Measurements from ENCODE around the gene PON3. TPM values are rescaled to one million over a fixed set of nuclear protein-coding genes. Genes with fewer than 3 reads are reported as not detected.

Gene PON3
- total RNA-seq (not detected), polyA plus RNA-seq (not detected), total RNA-seq (0 reads per million in 6 experiments)

DNA sequence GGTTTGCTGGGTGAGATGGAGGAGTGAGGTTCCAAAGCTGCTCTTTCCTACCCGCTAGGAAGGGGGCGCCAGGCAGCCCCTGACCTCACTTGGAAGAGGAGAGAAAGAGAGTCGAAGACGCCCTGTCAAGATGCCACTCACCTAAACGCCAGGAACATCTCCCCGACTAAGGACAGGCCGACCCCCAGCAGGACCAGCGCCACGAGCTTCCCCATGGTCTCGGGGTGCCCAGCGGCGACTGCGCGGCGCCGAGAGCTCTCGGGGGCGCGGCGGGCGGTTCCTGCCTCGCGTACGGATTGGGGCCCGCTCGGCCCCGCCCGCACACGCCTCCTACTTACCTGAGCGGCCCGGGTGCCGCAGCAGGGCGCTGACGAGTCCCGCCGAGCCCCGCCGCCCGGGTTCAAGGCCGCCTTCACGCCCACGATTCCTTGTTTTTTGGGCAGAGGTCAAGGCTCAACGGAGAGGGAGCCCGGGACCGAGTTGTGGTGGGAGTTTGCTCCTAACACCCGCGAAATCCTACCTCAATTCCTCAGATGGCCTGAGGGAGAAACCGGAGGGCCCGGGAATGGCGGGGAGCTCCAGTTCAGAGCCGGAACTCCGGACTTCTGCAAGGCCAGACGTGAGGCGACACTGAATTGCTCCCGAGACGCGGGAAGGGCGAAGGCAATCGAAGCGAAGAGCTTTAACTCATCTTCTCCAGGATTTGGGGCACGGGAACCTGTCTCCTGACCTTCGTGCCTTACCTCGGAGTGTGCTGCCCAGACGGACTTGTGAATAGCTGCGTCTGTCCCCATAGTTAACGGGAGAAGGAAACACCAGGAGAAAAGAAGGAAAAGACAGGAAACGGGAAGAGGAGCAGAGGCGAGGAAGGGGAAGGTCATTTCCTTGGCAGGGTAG is at the start of gene PON3:
PON3 (minus strand) TSS at position 240 of the 897 bp plus-strand sequence; CDS start at position 215, 25 bp downstream.
- Mint-ChIP-seq H3K27ac (peak within 1 kb of the TSS in 1 of 10 donors; percentile 14), H3K4me3 (peak within 1 kb of the TSS; percentile 55 to 89 (median 70)), H3K36me3 (no peaks in the 10 kb centered on the region), H3K9me3 (no peaks in the 10 kb centered on the region), H3K27me3 (peaks cover 17 to 65% (median 40%) of the 10 kb centered on the region in 5 donors), H3K4me1 (peaks cover 0 to 8% (median 2%) of the 10 kb centered on the region in 4 donors)
- DNase-seq (peak in 6 of 10 donors; percentile 4 to 26 (median 24)), ATAC-seq (peak; percentile 85 to 98)
- POLR2A ChIA-PET, result no interaction called here

DNA sequence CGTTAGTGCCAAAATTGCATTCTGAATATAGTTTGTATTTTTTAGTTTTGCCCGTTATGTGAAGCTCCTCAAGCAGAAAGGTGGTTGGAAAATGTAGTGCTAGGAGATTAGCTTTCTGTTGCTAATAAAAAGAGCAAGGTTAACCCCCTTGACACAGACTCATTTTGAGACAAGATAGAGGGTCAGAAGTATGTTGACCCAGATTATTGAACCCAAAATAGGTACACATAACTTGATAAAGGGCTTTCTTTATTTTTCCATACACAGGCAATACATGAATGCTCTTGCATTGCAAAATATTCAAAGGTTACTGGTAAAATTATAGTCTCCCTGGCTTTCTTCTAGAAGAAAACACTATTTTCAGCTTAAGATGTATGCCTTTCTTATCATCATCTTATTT is 48.6 kb upstream of the PON3 start:
- no peak overlapping the region for H3K4me3 Mint-ChIP-seq
- H3K27me3 Mint-ChIP-seq, result peaks cover 0 to 8% (median 0%) of the 10 kb centered on the region in 5 donors
- H3K27ac Mint-ChIP-seq, result no peak overlapping the region
- no peaks in the 10 kb centered on the region for H3K36me3 Mint-ChIP-seq
- POLR2A ChIA-PET, result no interaction called here
- no peaks in the 10 kb centered on the region for H3K4me1 Mint-ChIP-seq
- no peaks in the 10 kb centered on the region for H3K9me3 Mint-ChIP-seq
- DNase-seq, result no peak
- ATAC-seq, result no peak

DNA sequence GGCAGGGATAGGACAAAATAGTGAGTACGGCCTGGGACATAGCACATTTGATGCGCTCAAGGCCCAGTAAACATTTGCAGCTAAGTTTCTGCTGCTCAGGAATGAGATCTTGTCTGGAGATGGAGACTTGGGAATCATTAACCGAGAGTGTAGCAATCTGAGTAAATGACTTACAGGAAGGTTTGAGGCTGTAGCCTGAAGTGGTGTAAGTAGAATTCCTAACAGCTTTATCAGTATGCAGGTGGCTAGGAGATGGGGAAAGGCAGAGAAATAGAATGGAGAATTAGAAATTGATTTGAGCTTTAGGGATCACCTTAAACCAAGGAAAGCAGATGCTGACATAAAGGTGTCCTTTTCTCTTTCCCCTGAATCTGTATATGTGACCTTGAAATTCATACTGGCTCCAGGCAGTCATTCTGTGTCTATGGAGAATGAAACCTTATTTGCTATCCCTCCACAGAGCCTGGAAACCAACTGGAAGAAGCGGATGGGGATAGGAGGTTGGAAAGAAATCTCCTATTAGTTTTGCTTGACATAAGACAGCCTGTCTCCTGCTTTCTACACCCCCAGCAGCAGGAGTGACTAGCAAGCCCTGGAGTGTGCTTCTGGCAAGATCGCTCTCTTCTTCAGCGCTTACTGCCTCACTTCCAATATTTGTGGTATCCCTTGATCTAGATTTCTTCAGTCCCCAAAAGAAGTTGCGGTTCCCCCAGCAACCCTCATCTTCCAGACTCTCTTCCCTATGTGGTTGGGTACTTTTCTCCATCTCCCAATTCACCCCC is 45.1 kb upstream of the PON3 start:
- no peaks in the 10 kb centered on the region for H3K9me3 Mint-ChIP-seq
- ATAC-seq, result no peak
- no peak for DNase-seq

DNA sequence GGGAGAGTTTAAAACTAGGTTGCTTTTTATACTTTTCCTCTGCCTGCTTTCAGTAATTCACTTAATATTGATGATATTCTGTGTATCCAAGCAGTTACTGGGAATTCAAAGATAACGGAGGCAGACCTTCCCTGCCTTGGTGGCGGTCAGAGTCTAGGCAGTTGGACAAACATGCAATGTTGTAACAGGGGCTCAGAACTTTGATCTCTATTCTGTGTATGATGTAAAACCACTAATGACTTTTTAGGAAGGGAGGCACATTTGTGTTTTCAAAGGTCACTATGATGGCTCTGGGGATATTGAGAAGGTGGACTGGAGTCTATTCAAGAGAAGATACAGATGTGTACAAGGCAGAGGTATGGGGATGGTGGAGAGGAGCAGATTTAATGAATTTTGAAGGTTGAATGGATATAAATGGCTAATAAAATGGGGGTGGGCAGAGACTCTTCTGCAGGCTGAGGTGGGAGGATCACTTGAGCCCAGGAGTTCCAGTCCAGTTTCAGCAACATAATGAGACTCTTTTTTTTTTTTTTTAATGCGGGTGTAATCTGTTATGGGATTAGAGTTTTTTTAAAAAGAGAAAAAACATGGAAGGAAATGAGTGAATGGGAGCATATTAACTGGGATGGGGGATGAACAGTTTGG is 44.3 kb upstream of the PON3 start:
- POLR2A ChIA-PET, result no interaction called here
- H3K27ac Mint-ChIP-seq, result no peak overlapping the region
- H3K27me3 Mint-ChIP-seq, result peaks cover 0 to 8% (median 0%) of the 10 kb centered on the region in 5 donors
- no peak overlapping the region for H3K4me3 Mint-ChIP-seq
- H3K36me3 Mint-ChIP-seq, result no peaks in the 10 kb centered on the region
- ATAC-seq (no peak), DNase-seq (no peak)
- H3K4me1 Mint-ChIP-seq, result peaks cover 0 to 1% (median under 1%) of the 10 kb centered on the region in 4 donors
- no peaks in the 10 kb centered on the region for H3K9me3 Mint-ChIP-seq

More for the DNA sequence above, 45.1 kb upstream of the PON3 start:
- Mint-ChIP-seq H3K36me3 (no peaks in the 10 kb centered on the region), H3K4me1 (no peaks in the 10 kb centered on the region), H3K27ac (no peak overlapping the region), H3K27me3 (peaks cover 0 to 8% (median 0%) of the 10 kb centered on the region in 5 donors), H3K4me3 (no peak overlapping the region)
- POLR2A ChIA-PET, result no interaction called here

DNA sequence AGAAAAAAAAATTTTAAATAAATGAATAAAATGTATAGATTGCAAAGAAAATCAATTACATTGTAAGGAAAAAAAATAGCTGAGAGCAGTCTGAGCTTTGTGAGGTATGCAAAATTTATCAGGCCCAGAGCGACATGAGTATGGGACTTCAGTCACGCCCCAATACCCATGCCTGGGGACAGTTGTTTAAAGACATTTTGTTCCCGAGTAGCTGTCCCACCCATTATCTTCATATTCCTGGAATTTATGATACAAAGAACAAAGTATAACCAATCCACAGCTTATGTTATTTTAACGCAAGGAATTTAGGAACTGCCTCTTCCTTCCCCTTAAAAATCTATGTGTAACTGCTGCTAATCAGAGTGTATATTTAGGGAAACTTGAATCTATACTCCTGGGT is 40.2 kb upstream of the PON3 start:
- Mint-ChIP-seq H3K27me3 (peaks cover 0 to 4% (median 0%) of the 10 kb centered on the region in 5 donors), H3K9me3 (no peaks in the 10 kb centered on the region), H3K27ac (peak overlapping the region in 4 of 10 donors; percentile 9 to 83 (median 28)), H3K36me3 (no peaks in the 10 kb centered on the region), H3K4me3 (peak overlapping the region in 2 of 10 donors; percentile 4 to 96), H3K4me1 (peaks cover 4 to 19% (median 15%) of the 10 kb centered on the region in 4 donors)
- ATAC-seq, result no peak
- DNase-seq, result no peak
- POLR2A ChIA-PET, result no interaction called here

DNA sequence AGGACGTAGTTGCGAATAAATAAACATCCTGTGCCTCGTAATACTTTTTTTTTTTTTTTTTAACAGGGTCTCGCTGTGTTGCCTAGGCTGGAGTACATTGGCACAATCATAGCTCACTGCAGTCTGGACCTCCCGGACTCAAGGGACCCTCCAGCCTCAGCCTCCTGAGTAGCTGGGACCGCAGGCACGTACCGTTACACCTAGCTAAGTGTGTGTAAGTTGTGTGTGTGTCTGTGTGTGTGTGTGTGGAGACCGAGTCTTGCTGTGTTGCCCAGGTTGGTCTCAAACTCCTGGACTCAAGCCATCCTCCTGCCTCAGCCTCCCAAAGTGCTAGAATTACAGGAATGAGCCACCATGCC is 39.2 kb upstream of the PON3 start:
- ATAC-seq, result peak; percentile 19 to 25
- POLR2A ChIA-PET, result interaction anchor here (0.7 kb wide), 1 partner anchor 8 kb away, joined by 3 read pairs; no protein-coding TSS in a partner anchor

DNA sequence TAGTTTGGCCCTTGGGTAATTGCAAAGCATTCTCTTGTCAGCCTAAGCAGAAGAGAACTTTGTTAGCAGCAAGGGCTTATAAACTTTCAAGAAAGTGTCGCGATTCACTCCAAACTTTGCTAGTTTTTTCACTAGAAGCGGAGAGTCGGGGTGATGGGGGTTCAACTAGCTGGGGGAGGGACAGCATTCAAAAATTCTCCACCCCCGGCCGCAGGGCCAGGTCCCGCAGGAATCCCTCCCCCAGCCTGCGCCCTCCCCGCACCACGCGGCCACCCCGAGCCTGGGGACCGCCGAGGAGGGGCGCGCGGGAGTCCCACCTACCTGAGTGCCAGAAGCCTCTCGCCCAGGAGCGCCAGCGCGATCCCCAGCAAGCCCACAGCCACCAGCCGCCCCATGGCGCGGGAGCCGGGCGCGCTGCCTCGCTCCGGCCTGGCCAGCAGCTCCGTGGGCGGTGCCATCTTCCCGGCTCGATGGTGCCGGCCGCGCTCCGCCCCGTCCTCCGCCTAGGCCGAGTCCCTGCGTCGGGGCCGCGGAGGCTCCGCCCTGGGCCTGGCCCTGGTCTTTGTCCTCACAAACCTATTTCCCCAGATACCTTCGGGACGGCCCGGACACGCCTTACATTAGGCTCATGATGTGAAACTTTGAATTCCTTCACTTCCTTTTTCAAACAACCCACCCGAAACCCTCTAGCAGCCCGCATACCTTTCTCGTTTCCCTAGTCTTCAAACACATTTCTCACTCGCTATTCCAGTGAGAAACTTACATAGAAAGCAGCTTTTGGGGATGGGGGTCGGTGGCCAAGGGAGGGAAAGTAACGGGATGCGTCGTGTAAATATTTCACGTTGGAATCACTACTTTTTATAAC is 38.6 kb upstream of the PON3 start, which contains the start of gene PON2:
PON2 (minus strand) TSS at position 472 of the 865 bp plus-strand sequence; CDS start at position 395, 77 bp downstream.
- H3K36me3 Mint-ChIP-seq, result peaks cover 0 to 2% (median 0%) of the 10 kb centered on the region in 3 donors
- peak within 1 kb of the TSS; percentile 83 to 94 (median 89) for H3K27ac Mint-ChIP-seq
- H3K9me3 Mint-ChIP-seq, result no peaks in the 10 kb centered on the region
- peak within 1 kb of the TSS; percentile 80 to 96 (median 86) for H3K4me3 Mint-ChIP-seq
- DNase-seq (peak; percentile 4 to 63 (median 34)), ATAC-seq (peak; percentile 79 to 90)
- POLR2A ChIA-PET, result interaction anchor here (0.7 kb wide), 2 partner anchors 9 to 17 kb away, joined by 3 read pairs; no protein-coding TSS in a partner anchor
- H3K27me3 Mint-ChIP-seq, result peaks cover 0 to 4% (median 0%) of the 10 kb centered on the region in 5 donors
- peaks cover 4 to 19% (median 15%) of the 10 kb centered on the region in 4 donors for H3K4me1 Mint-ChIP-seq

More for the DNA sequence above, 39.2 kb upstream of the PON3 start:
- Mint-ChIP-seq H3K27me3 (peaks cover 0 to 4% (median 0%) of the 10 kb centered on the region in 5 donors), H3K36me3 (peaks cover 0 to 2% (median 0%) of the 10 kb centered on the region in 3 donors), H3K9me3 (no peaks in the 10 kb centered on the region), H3K4me3 (peak overlapping the region; percentile 80 to 96 (median 86)), H3K27ac (peak overlapping the region; percentile 82 to 94 (median 86)), H3K4me1 (peaks cover 4 to 19% (median 15%) of the 10 kb centered on the region in 4 donors)
- DNase-seq, result peak in 1 of 10 donors; percentile 10

DNA sequence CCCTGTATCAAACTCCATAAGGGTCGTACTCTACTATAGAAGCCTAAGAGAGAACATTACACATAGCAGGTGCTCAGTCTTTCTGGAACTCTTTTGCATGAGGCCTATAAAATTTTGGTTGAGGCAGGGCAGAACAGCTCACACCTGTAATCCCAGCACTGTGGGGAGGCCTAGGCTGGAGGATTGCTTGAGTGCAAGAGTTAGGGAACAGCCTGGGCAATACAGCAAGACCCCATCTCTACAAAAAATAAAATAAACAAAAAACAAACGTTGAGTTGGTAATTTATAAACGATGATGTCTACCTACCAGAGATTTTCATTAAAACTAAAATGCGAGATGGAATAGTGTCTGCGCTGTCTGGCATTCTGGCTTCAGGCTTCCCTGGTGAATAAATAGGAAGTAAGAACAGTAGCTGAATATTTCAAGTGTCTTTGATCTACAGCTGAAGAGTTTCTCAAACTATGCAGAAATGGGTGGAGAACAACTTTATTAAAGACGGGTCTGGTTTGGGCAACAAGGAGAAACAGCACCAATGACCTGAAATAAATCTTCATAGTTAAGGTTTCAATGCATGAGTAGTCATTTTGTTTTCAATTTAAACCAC is 37.9 kb upstream of the PON3 start:
- Mint-ChIP-seq H3K27ac (peak overlapping the region; percentile 54 to 91 (median 81)), H3K9me3 (no peaks in the 10 kb centered on the region), H3K27me3 (peaks cover 0 to 4% (median 0%) of the 10 kb centered on the region in 5 donors), H3K4me3 (peak overlapping the region; percentile 58 to 96 (median 80)), H3K4me1 (peaks cover 4 to 19% (median 15%) of the 10 kb centered on the region in 4 donors), H3K36me3 (peaks cover 0 to 2% (median 0%) of the 10 kb centered on the region in 3 donors)
- peak in 1 of 10 donors; percentile 2 for DNase-seq
- peak in 1 of 2 donors; percentile 14 for ATAC-seq
- POLR2A ChIA-PET, result interaction anchor here (0.7 kb wide), 1 partner anchor 18 kb away, joined by 3 read pairs; no protein-coding TSS in a partner anchor

DNA sequence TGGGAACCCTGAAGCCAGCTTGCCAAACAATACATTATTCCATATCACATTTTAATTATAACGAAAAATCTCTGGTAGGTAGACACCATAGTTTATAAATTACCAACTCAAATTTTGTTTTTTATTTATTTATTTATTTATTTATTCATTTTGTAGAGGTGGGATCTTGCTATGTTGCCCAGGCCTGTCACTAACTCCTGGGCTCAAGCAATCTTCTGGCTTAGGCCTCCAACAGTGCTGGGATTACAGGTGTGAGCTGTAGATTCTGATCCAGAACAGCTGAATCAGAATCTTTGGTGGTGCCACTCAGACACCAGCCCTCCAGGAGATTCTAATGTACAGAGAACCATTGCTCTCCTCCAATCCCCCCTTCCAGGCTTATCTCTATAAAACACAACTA is 37.0 kb upstream of the PON3 start:
- Mint-ChIP-seq H3K27ac (no peak overlapping the region), H3K4me3 (peak overlapping the region in 2 of 10 donors; percentile 3 to 93), H3K4me1 (peaks cover 4 to 19% (median 15%) of the 10 kb centered on the region in 4 donors), H3K36me3 (peaks cover 0 to 2% (median 0%) of the 10 kb centered on the region in 3 donors), H3K27me3 (peaks cover 0 to 4% (median 0%) of the 10 kb centered on the region in 5 donors), H3K9me3 (no peaks in the 10 kb centered on the region)
- POLR2A ChIA-PET, result no interaction called here
- no peak for ATAC-seq
- DNase-seq, result no peak

DNA sequence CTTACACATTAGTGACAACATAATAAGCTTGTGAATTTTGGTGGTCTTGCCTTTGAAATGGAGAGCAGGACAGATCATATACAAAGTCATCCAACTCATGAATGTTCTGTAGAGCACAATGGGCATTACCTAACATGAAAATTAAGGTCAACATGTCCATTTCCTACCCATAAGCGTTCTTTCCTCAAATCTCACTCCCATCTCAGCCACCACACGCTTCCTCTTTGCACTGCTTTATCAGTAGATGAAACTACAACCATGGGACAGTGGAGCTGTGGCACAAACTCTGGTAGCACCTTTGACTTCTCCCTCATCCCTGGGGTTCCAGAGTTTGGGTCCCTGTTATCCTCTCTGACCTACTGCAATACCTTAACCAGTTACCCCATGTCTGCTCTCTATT is 36.4 kb upstream of the PON3 start:
- no peak for ATAC-seq
- H3K4me3 Mint-ChIP-seq, result no peak overlapping the region
- H3K4me1 Mint-ChIP-seq, result peaks cover 4 to 19% (median 15%) of the 10 kb centered on the region in 4 donors
- no peak overlapping the region for H3K27ac Mint-ChIP-seq
- H3K9me3 Mint-ChIP-seq, result no peaks in the 10 kb centered on the region
- POLR2A ChIA-PET, result no interaction called here
- DNase-seq, result no peak
- H3K27me3 Mint-ChIP-seq, result peaks cover 0 to 4% (median 0%) of the 10 kb centered on the region in 5 donors
- peaks cover 0 to 2% (median 0%) of the 10 kb centered on the region in 3 donors for H3K36me3 Mint-ChIP-seq

DNA sequence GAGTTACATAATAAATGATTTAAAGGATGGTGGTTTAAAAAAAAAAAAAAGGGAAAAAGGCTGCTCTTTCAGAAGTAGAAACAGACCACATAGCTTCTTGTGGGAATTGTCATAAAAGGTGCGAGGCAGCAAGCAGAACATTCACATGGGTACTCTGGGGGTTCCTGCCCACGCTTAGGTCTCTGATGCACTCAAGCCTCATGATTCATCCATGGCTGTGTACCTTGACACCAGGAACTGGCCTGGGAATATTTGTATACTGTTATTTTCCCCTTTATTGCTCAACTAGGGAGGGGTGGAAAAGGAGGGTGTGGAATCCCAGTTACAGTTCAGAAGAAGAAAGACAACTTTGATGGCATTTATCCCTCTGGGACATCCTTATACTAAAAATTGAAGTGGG is 34.7 kb upstream of the PON3 start:
- no peak for ATAC-seq
- no peak overlapping the region for H3K4me3 Mint-ChIP-seq

More for the DNA sequence above, 34.7 kb upstream of the PON3 start:
- POLR2A ChIA-PET, result no interaction called here
- H3K9me3 Mint-ChIP-seq, result no peaks in the 10 kb centered on the region
- peaks cover 4 to 19% (median 15%) of the 10 kb centered on the region in 4 donors for H3K4me1 Mint-ChIP-seq
- no peak overlapping the region for H3K27ac Mint-ChIP-seq
- DNase-seq, result no peak
- peaks cover 0 to 2% (median 0%) of the 10 kb centered on the region in 3 donors for H3K36me3 Mint-ChIP-seq
- peaks cover 0 to 4% (median 0%) of the 10 kb centered on the region in 5 donors for H3K27me3 Mint-ChIP-seq

All from naive thymus-derived CD8-positive, alpha-beta T cell (primary cell).